ENCODE results near the gene SNED1.

DNA sequence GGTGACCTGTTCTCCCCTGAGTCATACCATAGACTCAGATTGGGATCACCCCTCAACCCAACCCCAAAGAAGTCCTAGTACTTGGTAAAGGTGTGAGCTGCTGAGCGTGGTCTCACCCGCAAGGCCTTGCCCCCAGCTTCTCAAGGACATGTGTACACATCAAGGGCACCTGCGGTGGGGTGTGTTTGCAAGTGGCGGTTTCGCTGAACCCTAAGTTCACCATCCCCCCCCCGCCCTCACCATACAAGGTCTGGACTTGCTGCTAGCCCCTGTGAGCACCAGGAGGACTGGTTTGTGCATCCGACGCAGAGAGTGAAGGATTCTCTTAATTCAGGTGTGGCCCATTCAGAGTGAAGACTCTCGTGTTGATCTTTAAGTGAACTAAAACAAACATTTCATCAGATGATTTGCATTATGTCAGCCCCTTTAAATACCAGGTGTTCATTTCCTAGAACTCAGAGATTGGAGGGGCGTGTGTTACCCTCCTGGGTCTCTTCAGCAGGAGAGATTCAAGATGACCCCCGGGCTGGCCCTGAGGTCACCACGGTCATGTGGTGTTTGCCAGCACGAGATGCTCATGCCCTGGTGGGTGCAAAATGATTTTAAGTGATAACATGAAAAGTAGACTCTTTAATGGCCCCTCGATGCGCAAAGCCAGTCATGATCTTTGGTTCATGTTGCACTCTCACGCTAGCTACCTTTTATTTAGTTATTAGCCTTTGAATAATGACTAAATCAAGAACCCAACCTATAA lies 75.8 kb downstream of the SNED1 start:
- TF ChIP-seq MEIS1 (CRISPR knock-in tag; IDR thresholded peaks at IDR 0.05; ENCODE audit: borderline replicate concordance) = no peak
- TF ChIP-seq, protein P1, sequence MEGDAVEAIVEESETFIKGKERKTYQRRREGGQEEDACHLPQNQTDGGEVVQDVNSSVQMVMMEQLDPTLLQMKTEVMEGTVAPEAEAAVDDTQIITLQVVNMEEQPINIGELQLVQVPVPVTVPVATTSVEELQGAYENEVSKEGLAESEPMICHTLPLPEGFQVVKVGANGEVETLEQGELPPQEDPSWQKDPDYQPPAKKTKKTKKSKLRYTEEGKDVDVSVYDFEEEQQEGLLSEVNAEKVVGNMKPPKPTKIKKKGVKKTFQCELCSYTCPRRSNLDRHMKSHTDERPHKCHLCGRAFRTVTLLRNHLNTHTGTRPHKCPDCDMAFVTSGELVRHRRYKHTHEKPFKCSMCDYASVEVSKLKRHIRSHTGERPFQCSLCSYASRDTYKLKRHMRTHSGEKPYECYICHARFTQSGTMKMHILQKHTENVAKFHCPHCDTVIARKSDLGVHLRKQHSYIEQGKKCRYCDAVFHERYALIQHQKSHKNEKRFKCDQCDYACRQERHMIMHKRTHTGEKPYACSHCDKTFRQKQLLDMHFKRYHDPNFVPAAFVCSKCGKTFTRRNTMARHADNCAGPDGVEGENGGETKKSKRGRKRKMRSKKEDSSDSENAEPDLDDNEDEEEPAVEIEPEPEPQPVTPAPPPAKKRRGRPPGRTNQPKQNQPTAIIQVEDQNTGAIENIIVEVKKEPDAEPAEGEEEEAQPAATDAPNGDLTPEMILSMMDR (tag by site-specific recombination; IDR thresholded peaks at IDR 0.05) = no peak
- TF ChIP-seq ZNF830 (tag by site-specific recombination; IDR thresholded peaks at IDR 0.05; ENCODE audit: low read depth) = no peak
- no peak for TF ChIP-seq KLF8 (tag by site-specific recombination; IDR thresholded peaks at IDR 0.05)
- TF ChIP-seq, protein P2, sequence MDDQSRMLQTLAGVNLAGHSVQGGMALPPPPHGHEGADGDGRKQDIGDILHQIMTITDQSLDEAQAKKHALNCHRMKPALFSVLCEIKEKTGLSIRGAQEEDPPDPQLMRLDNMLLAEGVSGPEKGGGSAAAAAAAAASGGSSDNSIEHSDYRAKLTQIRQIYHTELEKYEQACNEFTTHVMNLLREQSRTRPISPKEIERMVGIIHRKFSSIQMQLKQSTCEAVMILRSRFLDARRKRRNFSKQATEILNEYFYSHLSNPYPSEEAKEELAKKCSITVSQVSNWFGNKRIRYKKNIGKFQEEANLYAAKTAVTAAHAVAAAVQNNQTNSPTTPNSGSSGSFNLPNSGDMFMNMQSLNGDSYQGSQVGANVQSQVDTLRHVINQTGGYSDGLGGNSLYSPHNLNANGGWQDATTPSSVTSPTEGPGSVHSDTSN (CRISPR knock-in tag; IDR thresholded peaks at IDR 0.05) = no peak
- no peak for TF ChIP-seq ZNF324 (tag by site-specific recombination; IDR thresholded peaks at IDR 0.05)
- TF ChIP-seq, protein P3, sequence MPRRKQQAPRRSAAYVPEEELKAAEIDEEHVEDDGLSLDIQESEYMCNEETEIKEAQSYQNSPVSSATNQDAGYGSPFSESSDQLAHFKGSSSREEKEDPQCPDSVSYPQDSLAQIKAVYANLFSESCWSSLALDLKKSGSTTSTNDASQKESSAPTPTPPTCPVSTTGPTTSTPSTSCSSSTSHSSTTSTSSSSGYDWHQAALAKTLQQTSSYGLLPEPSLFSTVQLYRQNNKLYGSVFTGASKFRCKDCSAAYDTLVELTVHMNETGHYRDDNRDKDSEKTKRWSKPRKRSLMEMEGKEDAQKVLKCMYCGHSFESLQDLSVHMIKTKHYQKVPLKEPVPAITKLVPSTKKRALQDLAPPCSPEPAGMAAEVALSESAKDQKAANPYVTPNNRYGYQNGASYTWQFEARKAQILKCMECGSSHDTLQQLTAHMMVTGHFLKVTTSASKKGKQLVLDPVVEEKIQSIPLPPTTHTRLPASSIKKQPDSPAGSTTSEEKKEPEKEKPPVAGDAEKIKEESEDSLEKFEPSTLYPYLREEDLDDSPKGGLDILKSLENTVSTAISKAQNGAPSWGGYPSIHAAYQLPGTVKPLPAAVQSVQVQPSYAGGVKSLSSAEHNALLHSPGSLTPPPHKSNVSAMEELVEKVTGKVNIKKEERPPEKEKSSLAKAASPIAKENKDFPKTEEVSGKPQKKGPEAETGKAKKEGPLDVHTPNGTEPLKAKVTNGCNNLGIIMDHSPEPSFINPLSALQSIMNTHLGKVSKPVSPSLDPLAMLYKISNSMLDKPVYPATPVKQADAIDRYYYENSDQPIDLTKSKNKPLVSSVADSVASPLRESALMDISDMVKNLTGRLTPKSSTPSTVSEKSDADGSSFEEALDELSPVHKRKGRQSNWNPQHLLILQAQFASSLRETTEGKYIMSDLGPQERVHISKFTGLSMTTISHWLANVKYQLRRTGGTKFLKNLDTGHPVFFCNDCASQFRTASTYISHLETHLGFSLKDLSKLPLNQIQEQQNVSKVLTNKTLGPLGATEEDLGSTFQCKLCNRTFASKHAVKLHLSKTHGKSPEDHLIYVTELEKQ (tag by site-specific recombination; IDR thresholded peaks at IDR 0.05; ENCODE audit: borderline replicate concordance) = no peak
- TF ChIP-seq ZNF138 (tag by site-specific recombination; IDR thresholded peaks at IDR 0.05; ENCODE audit: borderline replicate concordance) = no peak
- no peak for TF ChIP-seq YY1 (tag by site-specific recombination; IDR thresholded peaks at IDR 0.05)
- no peak for TF ChIP-seq ZNF394 (tag by site-specific recombination; IDR thresholded peaks at IDR 0.05; ENCODE audit: borderline replicate concordance)
- TF ChIP-seq, protein P4, sequence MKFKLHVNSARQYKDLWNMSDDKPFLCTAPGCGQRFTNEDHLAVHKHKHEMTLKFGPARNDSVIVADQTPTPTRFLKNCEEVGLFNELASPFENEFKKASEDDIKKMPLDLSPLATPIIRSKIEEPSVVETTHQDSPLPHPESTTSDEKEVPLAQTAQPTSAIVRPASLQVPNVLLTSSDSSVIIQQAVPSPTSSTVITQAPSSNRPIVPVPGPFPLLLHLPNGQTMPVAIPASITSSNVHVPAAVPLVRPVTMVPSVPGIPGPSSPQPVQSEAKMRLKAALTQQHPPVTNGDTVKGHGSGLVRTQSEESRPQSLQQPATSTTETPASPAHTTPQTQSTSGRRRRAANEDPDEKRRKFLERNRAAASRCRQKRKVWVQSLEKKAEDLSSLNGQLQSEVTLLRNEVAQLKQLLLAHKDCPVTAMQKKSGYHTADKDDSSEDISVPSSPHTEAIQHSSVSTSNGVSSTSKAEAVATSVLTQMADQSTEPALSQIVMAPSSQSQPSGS (tag by site-specific recombination; IDR thresholded peaks at IDR 0.05; ENCODE audit: low read depth) = no peak
- TF ChIP-seq, protein P5, sequence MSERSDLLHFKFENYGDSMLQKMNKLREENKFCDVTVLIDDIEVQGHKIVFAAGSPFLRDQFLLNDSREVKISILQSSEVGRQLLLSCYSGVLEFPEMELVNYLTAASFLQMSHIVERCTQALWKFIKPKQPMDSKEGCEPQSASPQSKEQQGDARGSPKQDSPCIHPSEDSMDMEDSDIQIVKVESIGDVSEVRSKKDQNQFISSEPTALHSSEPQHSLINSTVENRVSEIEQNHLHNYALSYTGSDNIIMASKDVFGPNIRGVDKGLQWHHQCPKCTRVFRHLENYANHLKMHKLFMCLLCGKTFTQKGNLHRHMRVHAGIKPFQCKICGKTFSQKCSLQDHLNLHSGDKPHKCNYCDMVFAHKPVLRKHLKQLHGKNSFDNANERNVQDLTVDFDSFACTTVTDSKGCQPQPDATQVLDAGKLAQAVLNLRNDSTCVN (tag by site-specific recombination; optimal IDR thresholded peaks at IDR 0.05) = no peak
- TF ChIP-seq, protein P6, sequence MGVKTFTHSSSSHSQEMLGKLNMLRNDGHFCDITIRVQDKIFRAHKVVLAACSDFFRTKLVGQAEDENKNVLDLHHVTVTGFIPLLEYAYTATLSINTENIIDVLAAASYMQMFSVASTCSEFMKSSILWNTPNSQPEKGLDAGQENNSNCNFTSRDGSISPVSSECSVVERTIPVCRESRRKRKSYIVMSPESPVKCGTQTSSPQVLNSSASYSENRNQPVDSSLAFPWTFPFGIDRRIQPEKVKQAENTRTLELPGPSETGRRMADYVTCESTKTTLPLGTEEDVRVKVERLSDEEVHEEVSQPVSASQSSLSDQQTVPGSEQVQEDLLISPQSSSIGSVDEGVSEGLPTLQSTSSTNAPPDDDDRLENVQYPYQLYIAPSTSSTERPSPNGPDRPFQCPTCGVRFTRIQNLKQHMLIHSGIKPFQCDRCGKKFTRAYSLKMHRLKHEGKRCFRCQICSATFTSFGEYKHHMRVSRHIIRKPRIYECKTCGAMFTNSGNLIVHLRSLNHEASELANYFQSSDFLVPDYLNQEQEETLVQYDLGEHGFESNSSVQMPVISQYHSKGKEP (tag by site-specific recombination; IDR thresholded peaks at IDR 0.05) = no peak
- TF ChIP-seq, protein P7, sequence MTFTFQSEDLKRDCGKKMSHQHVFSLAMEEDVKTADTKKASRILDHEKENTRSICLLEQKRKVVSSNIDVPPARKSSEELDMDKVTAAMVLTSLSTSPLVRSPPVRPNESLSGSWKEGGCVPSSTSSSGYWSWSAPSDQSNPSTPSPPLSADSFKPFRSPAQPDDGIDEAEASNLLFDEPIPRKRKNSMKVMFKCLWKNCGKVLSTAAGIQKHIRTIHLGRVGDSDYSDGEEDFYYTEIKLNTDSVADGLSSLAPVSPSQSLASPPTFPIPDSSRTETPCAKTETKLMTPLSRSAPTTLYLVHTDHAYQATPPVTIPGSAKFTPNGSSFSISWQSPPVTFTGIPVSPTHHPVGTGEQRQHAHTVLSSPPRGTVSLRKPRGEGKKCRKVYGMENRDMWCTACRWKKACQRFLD (tag by site-specific recombination; IDR thresholded peaks at IDR 0.05) = no peak
